Daoy (cell line): ENCODE measurements around the gene FMN1. TPM values are rescaled to one million over a fixed set of nuclear protein-coding genes. Genes with fewer than 3 reads are reported as not detected.
A peak's percentile ranks its signal among the peaks of the same experiment; 100 is the strongest.

Experiments
- DNase-seq: peaks from one replicate; pipeline ENCODE4 v3.0.0-alpha.2; 2015; ENCODE audit warnings: low read depth
- total RNA-seq: library from RNA; depleted of rRNA; stranded (reverse); fragments of >200 nt; shearing (Covaris generic); gene quantifications from 2 replicates; pipeline ENCODE4 v1.2.3, GENCODE V29; 2014

FMN1 gene
- total RNA-seq, 1 experiment from 2014 or later: 4.9 TPM

- peak; percentile 95 for DNase-seq
Measured at GRCh38 chr15:33154351-33155166, 40.0 kb downstream of the FMN1 start.

- DNase-seq: no peak
Measured at GRCh38 chr15:33153548-33153947, 41.0 kb downstream of the FMN1 start.

GRCh38 chr15:33152502-33153109 lies 41.9 kb downstream of the FMN1 start:
- no peak for DNase-seq

- DNase-seq: no peak
Measured at GRCh38 chr15:33150971-33151370, 43.5 kb downstream of the FMN1 start.

- DNase-seq: no peak
Measured at GRCh38 chr15:33150431-33150941, 44.0 kb downstream of the FMN1 start.

- DNase-seq: peak; percentile 73
Measured at GRCh38 chr15:33149919-33150318, 44.6 kb downstream of the FMN1 start.

- DNase-seq: no peak
Measured at GRCh38 chr15:33148129-33148751, 46.3 kb downstream of the FMN1 start.

GRCh38 chr15:33146051-33146450 lies 48.5 kb downstream of the FMN1 start:
- no peak for DNase-seq

GRCh38 chr15:33145447-33145846 lies 49.1 kb downstream of the FMN1 start:
- DNase-seq: no peak

GRCh38 chr15:33142708-33143107 lies 51.8 kb downstream of the FMN1 start:
- no peak for DNase-seq

GRCh38 chr15:33138000-33138399 lies 56.5 kb downstream of the FMN1 start:
- DNase-seq: no peak

- DNase-seq: no peak
Measured at GRCh38 chr15:33137101-33137500, 57.4 kb downstream of the FMN1 start.

GRCh38 chr15:33136353-33136752 lies 58.2 kb downstream of the FMN1 start:
- no peak for DNase-seq

- DNase-seq: no peak
Measured at GRCh38 chr15:33135355-33135781, 59.1 kb downstream of the FMN1 start.

- peak; percentile 70 for DNase-seq
Measured at GRCh38 chr15:33132722-33133345, 61.7 kb downstream of the FMN1 start.

GRCh38 chr15:33132233-33132580 lies 62.3 kb downstream of the FMN1 start:
- no peak for DNase-seq

GRCh38 chr15:33131552-33132232 lies 62.8 kb downstream of the FMN1 start:
- peak; percentile 35 for DNase-seq

- DNase-seq: peak; percentile 95
Measured at GRCh38 chr15:33126559-33127290, 67.8 kb downstream of the FMN1 start.

GRCh38 chr15:33125894-33126537 lies 68.5 kb downstream of the FMN1 start:
- no peak for DNase-seq

GRCh38 chr15:33124811-33125210 lies 69.7 kb downstream of the FMN1 start:
- DNase-seq: no peak
